ENCODE measurements around the gene C1QTNF1. TPM values are rescaled to one million over a fixed set of nuclear protein-coding genes. Genes with fewer than 3 reads are reported as not detected.
A peak's percentile ranks its signal among the peaks of the same experiment; 100 is the strongest.

C1QTNF1 gene
- total RNA-seq, result 3.8 and 4.0 TPM in 2 replicates
- 2.5 and 3.1 TPM in 2 replicates for polyA plus RNA-seq
- 1.6 and 1.7 TPM in 2 replicates for polyA plus RNA-seq (2011; cell fraction: cytosol; rRNA removed)
- 0.76 and 1.2 TPM in 2 replicates for polyA plus RNA-seq (2011; cell fraction: nucleus; rRNA removed)
- polyA plus RNA-seq (2012), result 0.83 and 1.5 TPM in 2 replicates
- polyA minus RNA-seq, result 0.66 and 0.79 TPM in 2 replicates
- polyA minus RNA-seq (2011; cell fraction: cytosol; rRNA and poly(A)+ RNA removed), result not detected
- 0.34 and 0.53 TPM in 2 replicates for polyA minus RNA-seq (2011; cell fraction: nucleus; rRNA and poly(A)+ RNA removed)
- Bru-seq, nascent RNA, result percentile 23 among the genes with signal in this experiment
- percentile 30 among the genes with signal in this experiment for BruChase-seq, experiment 1, labeled RNA remaining after a 6-hour chase
- BruChase-seq, experiment 2, labeled RNA remaining after a 2-hour chase, result percentile 24 among the genes with signal in this experiment
- long read RNA-seq, partial matches to known transcripts, result 4 of 4 reads
- long read RNA-seq, other reads (novel, unspliced or antisense), result 0 of 4 reads

- peaks cover 28% of the 10 kb centered on the region for H3K4me1 ChIP-seq (ENCODE audit: control insufficient read depth, extremely low read depth, insufficient read depth, low read length)
- H3K27ac ChIP-seq (ENCODE audit: insufficient read depth, low read depth, low read length), result no peak within 1 kb of the TSS
Measured at GRCh38 chr17:79023886-79024771, at the start of gene C1QTNF1. Gene C1QTNF1, plus strand, starts transcription at chr17:79024169. Its CDS starts 19,800 bp downstream, at chr17:79043969.

More at GRCh38 chr17:79023886-79024771, at the start of gene C1QTNF1:
- ChIA-PET CTCF (no interaction called here), POLR2A (no interaction called here)
- intact Hi-C loops (cut with micrococcal nuclease), result no loop called here
- Histone ChIP-seq H3K4me2 (ENCODE audit: insufficient read depth, low read length) (peak within 1 kb of the TSS; percentile 64), H3K36me3 (ENCODE audit: control insufficient read depth in 2 of 2, extremely low read depth in 1 of 2, insufficient read depth in 2 of 2, low read length in 2 of 2) (no peaks in the 10 kb centered on the region), H3K4me3 (replicated peaks in 1 of 3; ENCODE audit: insufficient read depth in 1 of 3, low read depth in 1 of 3, low read length in 3 of 3) (peak within 1 kb of the TSS; percentile 39 to 41 (median 40)), H3K9me3 (replicated peaks; ENCODE audit: control insufficient read depth, insufficient read depth, low read length) (no peaks in the 10 kb centered on the region), H3K79me2 (ENCODE audit: control insufficient read depth, insufficient read depth, low read length) (no peaks in the 10 kb centered on the region), H3K27me3 (ENCODE audit: control insufficient read depth in 2 of 2, insufficient read depth in 2 of 2, low read length in 2 of 2) (peaks cover 0 to 16% of the 10 kb centered on the region in 2 experiments), H2AFZ (ENCODE audit: low read depth, low read length) (peak within 1 kb of the TSS; percentile 74), H4K20me1 (replicated peaks; ENCODE audit: control insufficient read depth, extremely low read depth, insufficient read depth, low read length) (no peaks in the 10 kb centered on the region), H3K9ac (replicated peaks; ENCODE audit: extremely low read depth, insufficient read depth, low read length) (no peak within 1 kb of the TSS), H3K9me1 (replicated peaks; ENCODE audit: control insufficient read depth, extremely low read depth, insufficient read depth, low read length) (no peaks in the 10 kb centered on the region)
- DNase-seq (ENCODE audit: low read depth, low spot score), result no peak
- FAIRE-seq, result no peak
- dilution Hi-C loops (cut with MboI; ENCODE audit: extremely low pct_ligation_motif_present, low sequenced_read_pairs), result no loop called here
- no TSS peak for BruUV-seq (replicated peaks)
- TF ChIP-seq POLR2A (IDR thresholded peaks at IDR 0.05; ENCODE audit: low read depth, low read length) (no peak), POLR2AphosphoS5 (IDR thresholded peaks at IDR 0.05; ENCODE audit: insufficient read depth, low read depth, low read length) (no peak), MAX (IDR thresholded peaks at IDR 0.05; ENCODE audit: insufficient read depth, insufficient read length) (no peak), JUN (IDR thresholded peaks at IDR 0.05; ENCODE audit: borderline replicate concordance, insufficient read depth, insufficient read length, low read depth) (no peak), GATA2 (IDR thresholded peaks at IDR 0.05; ENCODE audit: insufficient read depth, insufficient read length, low read depth, low read length) (no peak), MYC (IDR thresholded peaks at IDR 0.05; ENCODE audit: low read depth, low read length) (no peak), CTCF (IDR thresholded peaks at IDR 0.05; ENCODE audit: extremely low read depth in 1 of 2, insufficient read depth in 1 of 2, low read depth in 1 of 2, low read length in 2 of 2) (peak; percentile 25 to 29), EZH2 (IDR thresholded peaks at IDR 0.05; ENCODE audit: borderline replicate concordance, low read depth, low read length, severe bottlenecking) (peak; percentile 69), FOS (IDR thresholded peaks at IDR 0.05; ENCODE audit: borderline replicate concordance, insufficient read depth, low read length) (no peak)
